ENCODE measurements around the gene PPIL3.

DNA sequence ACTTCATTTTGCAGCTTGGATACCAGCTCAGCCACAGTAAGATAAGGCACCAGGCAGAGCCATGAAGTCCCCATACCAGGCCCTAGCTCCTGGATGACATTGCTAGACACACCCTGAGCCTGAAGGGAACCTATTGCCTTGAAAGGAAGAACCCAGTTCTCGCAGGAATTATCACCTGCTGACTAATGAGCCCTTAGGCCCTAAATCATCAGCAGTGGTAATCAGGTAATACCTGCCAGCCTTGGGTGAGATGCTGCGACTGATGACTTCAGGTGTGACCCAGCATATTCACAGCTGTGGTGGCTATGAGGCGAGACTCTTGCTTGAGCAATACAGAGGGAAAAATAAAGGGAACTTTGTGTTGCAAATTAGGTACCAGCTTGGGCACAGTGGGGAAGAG lies 49.4 kb downstream of the PPIL3 start:
- TF ChIP-seq CTCF (conservative IDR thresholded peaks at IDR 0.05; ENCODE audit: low read depth in 2 of 2) = no peak
- TF ChIP-seq, protein P1, sequence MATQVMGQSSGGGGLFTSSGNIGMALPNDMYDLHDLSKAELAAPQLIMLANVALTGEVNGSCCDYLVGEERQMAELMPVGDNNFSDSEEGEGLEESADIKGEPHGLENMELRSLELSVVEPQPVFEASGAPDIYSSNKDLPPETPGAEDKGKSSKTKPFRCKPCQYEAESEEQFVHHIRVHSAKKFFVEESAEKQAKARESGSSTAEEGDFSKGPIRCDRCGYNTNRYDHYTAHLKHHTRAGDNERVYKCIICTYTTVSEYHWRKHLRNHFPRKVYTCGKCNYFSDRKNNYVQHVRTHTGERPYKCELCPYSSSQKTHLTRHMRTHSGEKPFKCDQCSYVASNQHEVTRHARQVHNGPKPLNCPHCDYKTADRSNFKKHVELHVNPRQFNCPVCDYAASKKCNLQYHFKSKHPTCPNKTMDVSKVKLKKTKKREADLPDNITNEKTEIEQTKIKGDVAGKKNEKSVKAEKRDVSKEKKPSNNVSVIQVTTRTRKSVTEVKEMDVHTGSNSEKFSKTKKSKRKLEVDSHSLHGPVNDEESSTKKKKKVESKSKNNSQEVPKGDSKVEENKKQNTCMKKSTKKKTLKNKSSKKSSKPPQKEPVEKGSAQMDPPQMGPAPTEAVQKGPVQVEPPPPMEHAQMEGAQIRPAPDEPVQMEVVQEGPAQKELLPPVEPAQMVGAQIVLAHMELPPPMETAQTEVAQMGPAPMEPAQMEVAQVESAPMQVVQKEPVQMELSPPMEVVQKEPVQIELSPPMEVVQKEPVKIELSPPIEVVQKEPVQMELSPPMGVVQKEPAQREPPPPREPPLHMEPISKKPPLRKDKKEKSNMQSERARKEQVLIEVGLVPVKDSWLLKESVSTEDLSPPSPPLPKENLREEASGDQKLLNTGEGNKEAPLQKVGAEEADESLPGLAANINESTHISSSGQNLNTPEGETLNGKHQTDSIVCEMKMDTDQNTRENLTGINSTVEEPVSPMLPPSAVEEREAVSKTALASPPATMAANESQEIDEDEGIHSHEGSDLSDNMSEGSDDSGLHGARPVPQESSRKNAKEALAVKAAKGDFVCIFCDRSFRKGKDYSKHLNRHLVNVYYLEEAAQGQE (IDR thresholded peaks at IDR 0.05; ENCODE audit: unreplicated experiment) = no peak
- TF ChIP-seq EZH2 (IDR thresholded peaks at IDR 0.05; ENCODE audit: low read depth, unreplicated experiment) = no peak
- no peak for TF ChIP-seq STAT1 (IDR thresholded peaks at IDR 0.05; ENCODE audit: unreplicated experiment)
- TF ChIP-seq ETS1 (IDR thresholded peaks at IDR 0.05) = no peak
- TF ChIP-seq POLR2AphosphoS5 (IDR thresholded peaks at IDR 0.05; ENCODE audit: low read depth) = no peak
